ENCODE data around the gene EEF1AKMT1. TPM values are rescaled to one million over a fixed set of nuclear protein-coding genes. Genes with fewer than 3 reads are reported as not detected.

EEF1AKMT1 gene
- total RNA-seq, 1 donor from 2014 or later = 10.2 TPM

GRCh38 chr13:20696073-20696472, 77.7 kb downstream of the EEF1AKMT1 start:
- no peak for DNase-seq

DNA sequence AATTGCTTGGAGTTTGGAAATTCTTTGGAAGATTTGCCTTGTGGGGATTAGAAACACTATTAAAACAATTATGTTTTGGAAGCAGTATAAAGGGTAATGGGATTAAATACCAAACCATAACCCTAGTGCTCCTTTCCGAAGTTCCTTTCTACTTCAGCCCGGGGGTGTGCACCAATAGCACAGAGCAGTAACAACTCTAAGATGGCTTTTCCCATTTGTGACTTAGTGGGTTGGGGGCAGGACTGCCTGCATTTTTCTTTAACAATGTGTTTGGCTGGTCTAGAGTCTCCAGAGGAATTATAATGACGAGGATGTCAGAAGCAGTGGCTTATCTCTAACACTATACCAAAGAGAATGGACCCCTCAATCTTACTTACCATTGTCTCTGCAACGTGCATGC, 82.1 kb downstream of the EEF1AKMT1 start:
- no peak for DNase-seq

- no peak for DNase-seq
Observed at GRCh38 chr13:20689291-20689690, 84.5 kb downstream of the EEF1AKMT1 start.

DNA sequence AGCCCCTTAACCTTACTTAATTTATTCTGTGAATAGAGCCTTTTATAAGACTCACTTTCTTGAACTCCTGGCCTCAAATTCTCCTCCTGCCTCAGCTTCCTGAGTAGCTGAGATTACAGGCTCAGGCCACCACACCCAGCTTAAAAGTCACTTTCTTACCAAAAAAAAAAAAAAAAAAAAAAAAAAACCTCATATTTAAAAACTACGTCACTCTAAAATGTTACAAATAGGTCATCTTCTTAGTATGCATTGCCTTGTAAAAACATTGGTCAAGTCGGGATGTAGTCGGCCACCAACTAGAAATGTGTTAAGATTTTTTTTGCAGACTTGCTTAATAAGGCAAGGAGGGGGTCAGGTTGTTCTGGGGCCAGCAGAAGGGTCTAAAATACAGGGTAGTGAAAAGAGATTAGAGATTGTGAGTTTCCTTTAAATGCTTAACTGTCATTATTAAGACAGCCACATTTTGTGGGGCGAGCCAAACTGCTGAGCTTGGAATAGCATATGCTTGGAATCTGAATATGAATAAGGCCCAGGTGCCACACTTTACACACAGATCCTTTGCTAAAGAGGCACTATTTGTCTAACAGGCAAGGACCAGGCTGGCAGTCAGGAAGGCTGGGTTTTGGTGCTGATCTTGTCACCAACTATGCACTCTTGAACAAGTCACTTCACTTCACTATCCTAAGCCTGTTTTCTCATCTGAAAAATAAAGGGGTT, 86.7 kb downstream of the EEF1AKMT1 start:
- DNase-seq = no peak

- no peak for DNase-seq
Observed at GRCh38 chr13:20686167-20686566, 87.6 kb downstream of the EEF1AKMT1 start.

GRCh38 chr13:20685092-20685491, 88.7 kb downstream of the EEF1AKMT1 start:
- no peak for DNase-seq

DNA sequence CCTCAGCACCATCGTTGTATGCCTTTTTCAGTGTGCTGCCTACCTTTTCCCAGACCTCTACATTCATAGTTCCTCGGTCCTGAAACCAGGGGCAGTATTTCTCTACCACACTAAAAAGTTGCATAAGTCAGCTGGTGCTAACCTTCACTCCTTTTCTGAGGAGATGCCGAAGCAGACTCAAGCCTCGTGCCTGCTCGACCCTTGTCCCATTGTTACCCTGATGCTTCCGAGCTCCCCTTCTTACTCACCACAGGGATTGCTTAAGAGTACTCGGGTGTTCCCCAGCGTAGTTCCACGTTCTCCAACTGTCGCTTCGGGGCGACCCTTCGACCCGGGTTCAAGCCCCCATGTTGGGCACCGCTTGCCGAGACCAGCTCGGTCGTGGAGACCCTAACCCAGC, 89.2 kb downstream of the EEF1AKMT1 start:
- DNase-seq = no peak

DNA sequence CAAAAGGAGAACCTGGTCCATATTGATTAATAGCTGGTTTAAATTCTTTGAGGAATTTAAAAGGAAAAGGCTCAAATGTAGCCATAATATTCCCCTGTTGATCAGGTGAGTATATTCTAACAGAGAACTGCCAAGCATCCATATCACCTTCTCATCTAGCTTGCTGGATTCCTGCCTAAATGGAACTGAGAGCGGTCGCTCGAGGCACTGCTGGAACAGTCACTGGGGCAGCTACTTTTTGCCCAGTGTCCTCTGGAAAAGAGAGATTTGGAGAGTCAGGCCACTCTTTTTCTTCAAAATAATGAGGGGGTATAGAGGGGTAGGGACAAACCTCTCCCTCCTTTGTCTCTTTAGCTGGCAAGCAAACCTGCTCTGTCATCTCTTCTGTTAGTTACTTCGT, 89.7 kb downstream of the EEF1AKMT1 start:
- no peak for DNase-seq

DNA sequence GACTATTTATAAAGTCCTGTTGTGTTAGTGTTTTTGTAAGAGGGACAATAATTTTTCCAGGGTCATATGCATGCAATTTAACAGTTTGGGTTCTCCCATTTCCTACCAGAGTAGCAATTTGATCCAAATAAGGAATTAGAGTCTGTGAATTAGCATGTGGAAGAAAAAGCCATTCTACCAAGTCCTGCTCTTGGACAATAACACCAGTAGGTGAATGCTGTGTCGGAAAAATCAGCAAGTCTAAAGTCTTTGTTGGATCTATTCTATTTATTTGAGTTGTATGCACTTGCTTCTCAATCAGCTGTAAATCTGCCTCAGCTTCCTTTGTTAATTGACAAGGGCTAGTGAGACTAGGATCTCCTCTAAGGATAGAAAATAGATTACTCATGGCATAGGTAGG, 91.7 kb downstream of the EEF1AKMT1 start:
- DNase-seq = no peak

DNA sequence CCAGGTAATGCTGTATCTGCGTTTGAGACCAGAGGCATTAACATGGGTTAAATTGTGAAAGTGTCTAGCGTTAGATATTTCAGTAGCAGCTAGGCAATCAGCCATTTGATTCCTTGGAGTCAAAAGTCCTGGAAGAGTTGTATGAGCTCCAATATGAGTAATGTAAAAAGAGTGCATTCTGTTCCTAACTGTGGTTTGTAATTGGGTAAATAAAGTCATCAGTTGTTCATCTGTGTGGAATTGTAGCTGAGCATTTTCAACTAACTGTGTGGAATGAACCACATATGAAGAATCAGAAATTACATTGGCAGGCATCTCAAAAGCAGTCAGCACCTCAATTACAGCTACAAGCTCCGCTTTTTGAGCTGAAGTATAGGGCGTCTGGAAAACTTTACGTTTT, 92.3 kb downstream of the EEF1AKMT1 start:
- peak; percentile 47 for DNase-seq

GRCh38 chr13:20680416-20681080, 93.2 kb downstream of the EEF1AKMT1 start:
- DNase-seq = no peak

DNA sequence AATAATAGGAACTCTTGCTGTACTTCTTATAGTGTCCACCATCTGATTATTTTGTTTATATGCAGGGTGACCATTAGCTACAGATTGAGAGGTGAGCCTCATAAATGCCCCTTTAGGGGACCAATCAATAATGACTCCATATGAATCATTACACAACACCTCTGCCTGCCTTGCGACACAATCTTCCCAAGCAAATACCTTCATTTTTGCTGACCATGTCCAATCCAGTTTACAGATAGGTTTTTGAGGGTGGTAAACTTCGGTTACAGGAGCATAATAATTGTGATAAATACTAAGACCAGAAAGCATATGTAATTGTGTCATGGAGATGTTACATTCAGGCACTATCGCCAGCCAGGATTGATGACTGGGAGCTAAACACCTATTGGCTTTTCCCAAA, 93.9 kb downstream of the EEF1AKMT1 start:
- no peak for DNase-seq

Other genes with a start within 250 kb of the EEF1AKMT1 start
- gene CRYL1, start 248.1 kb downstream of the EEF1AKMT1 start, total RNA-seq = 17.6 TPM
- gene IFT88, start 206.8 kb downstream of the EEF1AKMT1 start, total RNA-seq = 20.9 TPM
- 8.8 TPM for gene IL17D, start 70.3 kb downstream of the EEF1AKMT1 start, total RNA-seq
- 31.2 TPM for gene XPO4, start 128.8 kb upstream of the EEF1AKMT1 start, total RNA-seq